Left ventricle myocardium inferior (tissue), 1 donor: ENCODE measurements around the gene PXMP2. TPM values are rescaled to one million over a fixed set of nuclear protein-coding genes. Genes with fewer than 3 reads are reported as not detected.

Experiments
- DNase-seq: peaks from one replicate; pipeline ENCODE4 v3.0.0-alpha.2; 2020
- H3K27ac ChIP-seq: fragments of 200-600 bp; replicated peaks from 2 replicates; pipeline ENCODE4 v1.8.0; 2021
- H3K27me3 ChIP-seq: fragments of 200-600 bp; 2 replicates; pipeline ENCODE4 v1.8.0; 2021; ENCODE audit warnings: low read depth
- H3K36me3 ChIP-seq: fragments of 200-600 bp; 2 replicates; pipeline ENCODE4 v1.8.0; 2021
- H3K4me1 ChIP-seq: fragments of 200-600 bp; 2 replicates; pipeline ENCODE4 v1.8.0; 2021
- H3K4me3 ChIP-seq: fragments of 200-600 bp; 2 replicates; pipeline ENCODE4 v1.8.0; 2021; ENCODE audit warnings: mild to moderate bottlenecking, moderate library complexity
- H3K9me3 ChIP-seq: fragments of 200-600 bp; replicated peaks from 2 replicates; pipeline ENCODE4 v1.8.0; 2021
- CTCF ChIP-seq: fragments of 200-600 bp; IDR thresholded peaks from 2 replicates; pipeline ENCODE4 v1.8.0; 2021; ENCODE audit warnings: antibody characterized with exemption, mild to moderate bottlenecking, borderline replicate concordance
- intact Hi-C: fragments of 100-400 bp; cut with micrococcal nuclease; formaldehyde crosslinking; loops from one replicate; pipeline ENCODE4 v1.11.0; 2022
- total RNA-seq: library from RNA; stranded (reverse); fragmentation: NEBNext Ultra II Directional; extraction: Animal tissue kit (Norgen Biotek cat#: 25700); gene quantifications from one replicate; pipeline ENCODE4 v1.2.1, GENCODE V29; 2021
- donor health status: DM: no; HTN: yes; CAD: no; lungs with severe emphysema.

Gene PXMP2
- total RNA-seq, 1 donor from 2014 or later: 42.3 TPM

GRCh38 chr12:132729541-132730320 lies 42.3 kb downstream of the PXMP2 start:
- DNase-seq: no peak

GRCh38 chr12:132730353-132730752 lies 43.0 kb downstream of the PXMP2 start:
- Histone ChIP-seq H3K27me3 (no peaks in the 10 kb centered on the region), H3K36me3 (peaks cover 87% of the 10 kb centered on the region), H3K4me3 (no peak overlapping the region), H3K4me1 (no peaks in the 10 kb centered on the region), H3K27ac (no peak overlapping the region), H3K9me3 (no peaks in the 10 kb centered on the region)
- DNase-seq: no peak
- intact Hi-C loops: no loop called here
- no peak for TF ChIP-seq CTCF

More at GRCh38 chr12:132729541-132730320, 42.3 kb downstream of the PXMP2 start:
- no peak for TF ChIP-seq CTCF
- Histone ChIP-seq H3K4me3 (no peak overlapping the region), H3K27me3 (no peaks in the 10 kb centered on the region), H3K27ac (no peak overlapping the region), H3K9me3 (no peaks in the 10 kb centered on the region), H3K36me3 (peaks cover 87% of the 10 kb centered on the region), H3K4me1 (no peaks in the 10 kb centered on the region)
- intact Hi-C loops: no loop called here

GRCh38 chr12:132731574-132731973 lies 44.2 kb downstream of the PXMP2 start:
- H3K36me3 ChIP-seq: peaks cover 86% of the 10 kb centered on the region

GRCh38 chr12:132734206-132734605 lies 46.8 kb downstream of the PXMP2 start:
- no peak for TF ChIP-seq CTCF
- no peak overlapping the region for H3K4me3 ChIP-seq
- H3K36me3 ChIP-seq: peaks cover 84% of the 10 kb centered on the region
- no peaks in the 10 kb centered on the region for H3K9me3 ChIP-seq
- intact Hi-C loops: no loop called here
- no peak for DNase-seq
- H3K4me1 ChIP-seq: peaks cover 7% of the 10 kb centered on the region
- H3K27me3 ChIP-seq: no peaks in the 10 kb centered on the region
- no peak overlapping the region for H3K27ac ChIP-seq

More at GRCh38 chr12:132731574-132731973, 44.2 kb downstream of the PXMP2 start:
- no peak overlapping the region for H3K4me3 ChIP-seq
- H3K9me3 ChIP-seq: no peaks in the 10 kb centered on the region
- intact Hi-C loops: no loop called here
- TF ChIP-seq CTCF: no peak
- no peak overlapping the region for H3K27ac ChIP-seq
- no peaks in the 10 kb centered on the region for H3K4me1 ChIP-seq
- no peaks in the 10 kb centered on the region for H3K27me3 ChIP-seq
- no peak for DNase-seq

- Histone ChIP-seq H3K36me3 (peaks cover 87% of the 10 kb centered on the region), H3K4me3 (no peak overlapping the region), H3K27ac (no peak overlapping the region), H3K4me1 (peaks cover 20% of the 10 kb centered on the region), H3K9me3 (no peaks in the 10 kb centered on the region), H3K27me3 (no peaks in the 10 kb centered on the region)
- intact Hi-C loops: no loop called here
- DNase-seq: no peak
- TF ChIP-seq CTCF: no peak
These were observed 48.1 kb downstream of the PXMP2 start for GRCh38 chr12:132735496-132735895.
